Progenitor cell of endocrine pancreas (in vitro differentiated cells): ENCODE results near the gene CUL4A. TPM values are rescaled to one million over a fixed set of nuclear protein-coding genes. Genes with fewer than 3 reads are reported as not detected.
A peak's percentile ranks its signal among the peaks of the same experiment; 100 is the strongest.

ENCODE experiments used
- DNase-seq: peaks from one replicate; pipeline ENCODE4 v3.0.0; 2021; ENCODE audit warnings: low spot score; ENCODE audit not compliant: unreplicated experiment
- H3K27ac Mint-ChIP-seq: 2 replicates; pipeline ENCODE4 v1.8.0; 2021; ENCODE audit warnings: mild to moderate bottlenecking, moderate library complexity, mixed read lengths
- H3K27me3 Mint-ChIP-seq: 2 replicates; pipeline ENCODE4 v1.8.0; 2021; ENCODE audit warnings: mixed read lengths
- H3K36me3 Mint-ChIP-seq: 2 replicates; pipeline ENCODE4 v1.8.0; 2022; ENCODE audit warnings: mixed read lengths; ENCODE audit not compliant: insufficient read depth
- H3K4me1 Mint-ChIP-seq: 2 replicates; pipeline ENCODE4 v1.8.0; 2021; ENCODE audit warnings: low read depth, mixed read lengths
- H3K4me3 Mint-ChIP-seq: 2 replicates; pipeline ENCODE4 v1.8.0; 2021; ENCODE audit warnings: low read depth, mild to moderate bottlenecking, moderate library complexity, mixed read lengths
- H3K9me3 Mint-ChIP-seq: 2 replicates; pipeline ENCODE4 v1.8.0; 2021; ENCODE audit warnings: low read depth, mixed read lengths
- total RNA-seq: library from RNA; stranded (reverse); gene quantifications from 2 replicates; pipeline ENCODE4 v1.2.1, GENCODE V29; 2021
- TF ChIP-seq, protein P1 (sequence below): fragments of 200-600 bp; sonication (generic); IDR thresholded peaks from one replicate; pipeline ENCODE4 v1.5.0; 2021; ENCODE audit warnings: antibody characterized with exemption, mild to moderate bottlenecking; ENCODE audit not compliant: unreplicated experiment

The CUL4A gene
- total RNA-seq, 1 donor from 2014 or later: 77.1 TPM

DNA sequence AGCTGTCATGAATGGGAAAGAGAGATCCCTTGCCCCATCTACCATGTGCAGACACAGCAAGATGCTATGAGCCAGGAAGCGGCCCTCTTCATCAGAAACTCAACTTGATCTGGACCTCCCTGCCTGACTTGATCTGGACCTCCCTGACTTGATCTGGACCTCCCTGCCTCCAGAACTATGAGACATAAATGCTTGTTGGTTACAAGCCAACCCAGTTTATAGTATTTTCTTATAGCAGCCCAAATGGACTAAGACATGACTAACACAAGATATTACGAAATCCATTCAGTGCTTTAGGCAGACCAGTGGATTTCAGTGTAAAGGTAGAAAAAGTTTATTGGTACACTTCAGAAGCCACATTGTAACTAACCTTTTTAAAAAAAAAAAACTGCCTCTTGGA lies 16.5 kb upstream of the CUL4A start:
- H3K9me3 Mint-ChIP-seq: no peaks in the 10 kb centered on the region
- H3K4me1 Mint-ChIP-seq: no peaks in the 10 kb centered on the region
- TF ChIP-seq, protein P1, sequence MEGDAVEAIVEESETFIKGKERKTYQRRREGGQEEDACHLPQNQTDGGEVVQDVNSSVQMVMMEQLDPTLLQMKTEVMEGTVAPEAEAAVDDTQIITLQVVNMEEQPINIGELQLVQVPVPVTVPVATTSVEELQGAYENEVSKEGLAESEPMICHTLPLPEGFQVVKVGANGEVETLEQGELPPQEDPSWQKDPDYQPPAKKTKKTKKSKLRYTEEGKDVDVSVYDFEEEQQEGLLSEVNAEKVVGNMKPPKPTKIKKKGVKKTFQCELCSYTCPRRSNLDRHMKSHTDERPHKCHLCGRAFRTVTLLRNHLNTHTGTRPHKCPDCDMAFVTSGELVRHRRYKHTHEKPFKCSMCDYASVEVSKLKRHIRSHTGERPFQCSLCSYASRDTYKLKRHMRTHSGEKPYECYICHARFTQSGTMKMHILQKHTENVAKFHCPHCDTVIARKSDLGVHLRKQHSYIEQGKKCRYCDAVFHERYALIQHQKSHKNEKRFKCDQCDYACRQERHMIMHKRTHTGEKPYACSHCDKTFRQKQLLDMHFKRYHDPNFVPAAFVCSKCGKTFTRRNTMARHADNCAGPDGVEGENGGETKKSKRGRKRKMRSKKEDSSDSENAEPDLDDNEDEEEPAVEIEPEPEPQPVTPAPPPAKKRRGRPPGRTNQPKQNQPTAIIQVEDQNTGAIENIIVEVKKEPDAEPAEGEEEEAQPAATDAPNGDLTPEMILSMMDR: no peak
- no peaks in the 10 kb centered on the region for H3K27me3 Mint-ChIP-seq
- no peak overlapping the region for H3K4me3 Mint-ChIP-seq
- DNase-seq: no peak
- peaks cover 17% of the 10 kb centered on the region for H3K36me3 Mint-ChIP-seq
- no peak overlapping the region for H3K27ac Mint-ChIP-seq

DNA sequence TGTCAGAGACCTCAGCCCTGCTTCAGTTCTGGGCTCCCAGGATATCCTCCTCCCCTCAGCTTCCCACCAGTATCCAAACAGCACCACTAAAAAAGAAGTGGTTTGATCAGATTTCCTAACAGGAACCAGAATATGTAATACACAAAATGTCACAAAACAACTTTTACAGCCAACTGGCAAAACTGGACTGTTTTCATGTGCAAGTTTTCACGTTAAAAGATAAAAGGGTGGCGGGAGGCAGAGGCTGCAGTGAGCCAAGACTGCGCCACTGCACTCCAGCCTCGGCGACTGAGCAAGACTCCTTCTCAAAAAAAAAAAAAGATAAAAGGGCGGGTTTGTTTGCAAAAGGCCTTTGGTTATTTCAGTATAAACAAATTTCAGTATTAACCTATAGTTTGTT lies 14.1 kb upstream of the CUL4A start:
- Mint-ChIP-seq H3K36me3 (peaks cover 11% of the 10 kb centered on the region), H3K27me3 (no peaks in the 10 kb centered on the region)

DNA sequence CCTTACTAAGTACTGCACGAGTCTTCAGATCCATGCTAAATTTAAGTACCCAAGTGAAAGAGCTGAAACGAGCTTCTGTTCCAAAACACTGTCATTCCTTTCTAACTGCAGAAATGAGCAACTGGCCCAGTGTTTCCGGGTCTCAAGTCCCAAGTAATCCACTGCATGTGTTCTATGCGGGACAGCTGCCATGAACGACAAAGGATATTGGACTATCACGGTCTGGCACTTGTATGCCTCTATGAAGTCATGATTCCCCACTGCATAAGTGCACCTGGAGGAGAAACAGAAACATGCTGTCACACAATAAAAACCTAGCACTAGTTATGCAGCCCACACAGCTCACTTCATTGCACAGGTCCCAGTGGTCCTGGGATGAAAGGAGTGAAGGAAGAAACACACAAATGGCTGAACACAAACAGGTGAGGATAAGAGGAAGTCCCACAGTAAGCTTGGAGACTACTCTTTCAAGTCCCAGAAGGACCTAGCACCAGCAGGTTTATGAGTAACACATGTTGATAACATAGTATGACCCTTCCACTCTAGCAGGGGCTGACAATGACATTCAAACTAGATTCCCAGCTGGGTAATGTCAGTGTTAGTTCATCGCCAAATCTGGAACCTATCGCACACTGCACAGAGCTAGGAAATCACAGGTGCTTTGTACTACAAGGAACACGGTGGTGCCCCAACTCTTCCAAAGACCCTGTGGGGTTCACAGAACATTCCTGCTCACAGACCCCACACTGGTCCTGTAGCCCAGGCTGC lies 12.3 kb upstream of the CUL4A start:
- TF ChIP-seq, protein P1: no peak
- Mint-ChIP-seq H3K27me3 (no peaks in the 10 kb centered on the region), H3K9me3 (no peaks in the 10 kb centered on the region), H3K4me3 (no peak overlapping the region), H3K36me3 (peaks cover 9% of the 10 kb centered on the region), H3K27ac (no peak overlapping the region), H3K4me1 (peaks cover 2% of the 10 kb centered on the region)
- no peak for DNase-seq

More for the DNA sequence above, 14.1 kb upstream of the CUL4A start:
- H3K4me1 Mint-ChIP-seq: peaks cover 2% of the 10 kb centered on the region
- no peak overlapping the region for H3K27ac Mint-ChIP-seq
- H3K9me3 Mint-ChIP-seq: no peaks in the 10 kb centered on the region
- H3K4me3 Mint-ChIP-seq: no peak overlapping the region
- TF ChIP-seq, protein P1: no peak
- no peak for DNase-seq

DNA sequence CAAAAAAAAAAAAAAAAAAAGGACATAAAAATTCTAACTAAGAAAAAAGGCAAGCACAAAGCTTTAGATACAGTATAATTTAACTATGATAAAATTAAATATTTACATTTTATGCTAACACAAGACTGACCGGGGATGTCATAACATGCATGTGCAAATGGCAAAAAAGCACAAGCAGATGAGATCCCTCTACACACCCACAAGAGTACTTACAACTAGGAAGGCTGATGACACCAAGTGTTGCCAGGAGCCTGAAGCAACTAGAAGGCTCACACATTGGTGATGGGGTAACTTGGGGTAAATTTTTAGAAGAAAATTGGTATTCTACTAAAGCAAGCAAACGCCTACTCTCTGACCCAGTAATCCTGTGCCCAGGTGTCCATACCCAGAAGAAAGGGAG lies 7.6 kb upstream of the CUL4A start:
- Mint-ChIP-seq H3K4me1 (peaks cover 3% of the 10 kb centered on the region), H3K36me3 (peaks cover 9% of the 10 kb centered on the region), H3K4me3 (no peak overlapping the region), H3K27me3 (no peaks in the 10 kb centered on the region), H3K27ac (no peak overlapping the region), H3K9me3 (no peaks in the 10 kb centered on the region)
- TF ChIP-seq, protein P1: no peak
- no peak for DNase-seq

DNA sequence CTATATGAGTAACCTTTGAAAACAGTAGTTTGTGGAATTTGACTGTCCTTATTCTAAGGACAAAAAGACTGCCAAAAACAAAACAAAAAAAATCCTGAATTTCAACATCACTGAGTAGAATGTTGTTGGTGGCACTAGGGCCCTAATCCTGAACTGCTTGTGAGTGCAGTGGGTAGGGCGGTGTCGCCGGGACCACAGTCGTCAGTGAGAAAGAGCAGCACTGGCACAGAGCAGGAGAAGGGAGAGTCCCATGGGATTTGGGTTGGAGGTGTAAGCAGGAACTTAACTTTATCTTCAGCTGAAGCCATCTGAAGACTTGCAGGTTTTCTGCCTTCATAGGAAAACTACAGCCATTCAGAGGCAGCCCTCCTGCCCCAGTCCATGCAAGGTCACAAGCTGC lies 6.5 kb upstream of the CUL4A start:
- Mint-ChIP-seq H3K9me3 (no peaks in the 10 kb centered on the region), H3K27ac (peak overlapping the region; percentile 10), H3K4me1 (peaks cover 12% of the 10 kb centered on the region), H3K27me3 (no peaks in the 10 kb centered on the region), H3K36me3 (peaks cover 8% of the 10 kb centered on the region), H3K4me3 (no peak overlapping the region)
- TF ChIP-seq, protein P1: no peak
- no peak for DNase-seq
